CD4-positive, alpha-beta T cell treated with Interleukin-21 for 1 hour (primary cell): Measurements from ENCODE around the gene TAF7.
"Not testable (repeated sequence)": the region's sequence is repeated elsewhere in the genome, so short reads cannot be mapped to it uniquely, and the experiment has no call there.

Experiments used
- DNase-seq: peaks from one replicate; pipeline ENCODE4 v3.0.0-alpha.2; 2020

TAF7 gene

GRCh38 chr5:141338538-141339306 is 18.1 kb upstream of the TAF7 start, which contains the start of gene PCDHGA2:
TSS of gene PCDHGA2 (plus strand) at chr5:141338760.
- DNase-seq: no peak

GRCh38 chr5:141332571-141332970 is 12.0 kb upstream of the TAF7 start:
- not testable (repeated sequence) for DNase-seq

- DNase-seq: peak; percentile 37
These were observed 9.9 kb upstream of the TAF7 start, which contains the start of gene PCDHGA1 for GRCh38 chr5:141330299-141331080. TSS of gene PCDHGA1 (plus strand) at chr5:141330514.

GRCh38 chr5:141328231-141328630 is 7.6 kb upstream of the TAF7 start:
- no peak for DNase-seq

- peak; percentile 75 for DNase-seq
These were observed 5.7 kb upstream of the TAF7 start for GRCh38 chr5:141326088-141326854.

GRCh38 chr5:141322261-141322660 is 1.7 kb upstream of the TAF7 start:
- no peak for DNase-seq

GRCh38 chr5:141319699-141320098 is 885 bp downstream of the TAF7 start:
- DNase-seq: no peak

- DNase-seq: no peak
These were observed 1.4 kb downstream of the TAF7 start for GRCh38 chr5:141319202-141319601.

GRCh38 chr5:141316963-141317362 is 3.6 kb downstream of the TAF7 start:
- not testable (repeated sequence) for DNase-seq

GRCh38 chr5:141313711-141314110 is 6.9 kb downstream of the TAF7 start:
- DNase-seq: no peak

GRCh38 chr5:141306630-141307029 is 14.0 kb downstream of the TAF7 start:
- no peak for DNase-seq

GRCh38 chr5:141303756-141304155 is 16.8 kb downstream of the TAF7 start, which contains the start of gene SLC25A2:
TSS of gene SLC25A2 (minus strand) at chr5:141304049. CDS start at chr5:141303865, 184 bp downstream.
- DNase-seq: no peak

- DNase-seq: no peak
These were observed 22.2 kb downstream of the TAF7 start for GRCh38 chr5:141298376-141298775.

- no peak for DNase-seq
These were observed 47.7 kb downstream of the TAF7 start for GRCh38 chr5:141272906-141273305.

- DNase-seq: no peak
These were observed 51.4 kb downstream of the TAF7 start for GRCh38 chr5:141269195-141269594.
